ENCODE results near the gene CELA3A.

DNA sequence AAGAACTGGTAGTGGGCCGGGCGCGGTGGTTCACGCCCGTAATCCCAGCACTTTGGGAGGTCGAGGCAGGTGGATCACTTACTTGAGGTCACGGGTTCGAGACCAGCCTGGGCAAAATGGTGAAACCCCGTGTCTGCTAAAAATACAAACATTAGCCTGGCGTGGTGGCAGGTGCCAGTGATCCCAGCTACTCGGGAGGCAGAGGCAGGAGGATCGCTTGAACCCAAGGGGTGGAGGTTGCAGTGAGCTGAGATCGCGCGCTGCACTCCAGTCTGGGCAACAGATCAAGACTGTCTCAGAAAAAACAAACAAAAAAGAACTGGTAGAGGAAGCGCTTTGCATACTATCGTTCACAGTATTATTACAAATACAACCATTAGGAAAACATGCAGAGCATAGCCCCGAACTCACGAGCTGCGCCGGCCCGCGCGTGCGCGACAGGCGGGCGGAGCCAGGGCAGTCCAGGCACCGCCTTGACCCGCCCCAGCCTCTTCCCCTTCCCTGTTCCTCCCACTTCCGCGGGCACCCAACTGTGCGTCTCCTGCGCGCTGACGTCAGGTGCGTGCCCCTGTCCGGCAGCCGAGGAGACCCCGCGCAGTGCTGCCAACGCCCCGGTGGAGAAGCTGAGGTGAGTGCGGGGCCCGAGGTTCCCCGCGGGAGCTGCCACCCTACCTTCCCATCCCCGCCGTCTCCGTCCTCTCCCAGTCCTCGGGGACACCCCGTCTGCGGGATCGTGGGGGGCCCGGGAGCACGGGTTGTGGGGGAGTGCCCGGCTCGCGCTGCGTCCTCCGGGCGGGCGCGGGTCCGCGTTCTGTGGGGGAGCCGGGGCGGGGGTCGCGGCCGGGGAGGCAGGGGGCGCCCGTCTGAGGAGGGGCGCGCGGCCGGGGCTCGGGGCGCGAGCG is 50.9 kb downstream of the CELA3A start, which contains the start of gene CDC42:
- no peak for TF ChIP-seq CTCF (conservative IDR thresholded peaks at IDR 0.05; ENCODE audit: low read depth, low read length)
- TF ChIP-seq EZH2 (IDR thresholded peaks at IDR 0.05; ENCODE audit: borderline replicate concordance, low read depth, low read length, poor library complexity, severe bottlenecking), result no peak
